OCI-LY7 (cell line): ENCODE measurements around the gene OR6B1.

Experiments
- CTCF ChIP-seq: fragments of 200-600 bp; sonication (generic); conservative IDR thresholded peaks from 2 replicates; pipeline ENCODE4 v1.5.1; 2014; ENCODE audit warnings: mild to moderate bottlenecking, antibody characterized with exemption, low read length, moderate library complexity, mixed read lengths
- EZH2phosphoT487 ChIP-seq: fragments of 200-600 bp; sonication (generic); IDR thresholded peaks from 2 replicates; pipeline ENCODE4 v1.6.1; 2018; ENCODE audit warnings: low read depth, borderline replicate concordance, mild to moderate bottlenecking, mixed run types, antibody characterized with exemption, low read length, moderate library complexity, mixed read lengths

DNA sequence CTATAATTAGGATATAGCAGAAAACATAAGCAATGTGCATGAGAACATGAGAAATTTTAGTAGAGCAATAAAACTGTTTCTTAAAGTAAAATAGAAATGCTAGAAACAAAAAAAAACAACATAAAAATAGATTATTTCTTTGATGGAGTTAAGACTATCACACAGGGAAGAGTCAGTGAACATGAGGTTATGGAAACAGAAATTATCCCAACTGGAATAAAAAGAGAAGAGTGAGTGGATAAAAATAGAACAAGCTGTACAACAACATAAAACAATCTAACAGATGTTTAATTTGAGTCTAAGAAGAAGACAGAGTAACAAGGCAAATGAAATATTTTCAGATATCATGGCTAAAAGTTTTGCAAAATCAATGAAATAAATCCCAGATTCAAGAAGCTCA is 7.5 kb upstream of the OR6B1 start:
- TF ChIP-seq CTCF (no peak), EZH2phosphoT487 (no peak)
